Cardiac fibroblast (primary cell): Measurements from ENCODE around the gene SSX2IP.
A peak's percentile ranks its signal among the peaks of the same experiment; 100 is the strongest.

Experiments
- DNase-seq, 2 donors: peaks; one replicate each; pipeline versions ENCODE4 v3.0.0 to v3.0.0-alpha.2; 2010; ENCODE audit warnings: low read depth in 2 of 2
- H3K4me3 ChIP-seq, 2 donors: replicated peaks in 1 of 2; 1 replicate in 1 of 2; 2 replicates in 1 of 2; pipeline ENCODE4 v1.5.1; 2011; ENCODE audit warnings: low read depth in 2 of 2, low read length in 2 of 2, mild to moderate bottlenecking in 2 of 2, moderate library complexity in 1 of 2
- TF ChIP-seq, protein P1 (sequence below): IDR thresholded peaks from one replicate; pipeline ENCODE4 v1.5.1; 2011; ENCODE audit warnings: low read depth, mild to moderate bottlenecking, low read length, inconsistent platforms

The SSX2IP gene

DNA sequence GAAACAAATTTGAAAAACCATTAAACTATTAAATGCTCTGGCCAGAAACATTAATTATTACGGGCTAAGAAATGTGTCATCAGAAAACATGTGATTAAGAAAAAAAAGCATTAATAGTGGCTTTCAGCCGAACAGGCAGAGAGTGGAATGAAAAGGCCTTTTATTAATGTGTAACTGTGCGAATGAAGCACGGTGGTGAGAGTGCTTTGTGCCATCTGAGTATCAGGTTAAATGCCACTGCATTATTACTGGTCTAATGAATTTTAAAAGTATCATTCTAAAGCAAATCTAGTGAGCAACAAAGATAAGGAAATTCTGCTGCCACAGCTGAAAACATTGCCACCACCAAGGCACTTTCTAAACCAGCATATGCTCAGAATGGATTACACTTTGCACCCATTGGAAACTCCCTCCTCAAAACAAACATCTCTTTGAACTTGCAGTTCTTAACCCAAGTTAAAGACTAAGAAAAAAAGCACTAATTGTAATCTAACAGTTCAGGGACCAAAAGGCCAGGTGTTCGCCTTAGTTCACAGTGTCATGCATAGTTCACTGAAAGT is 30.0 kb upstream of the SSX2IP start:
- TF ChIP-seq, protein P1, sequence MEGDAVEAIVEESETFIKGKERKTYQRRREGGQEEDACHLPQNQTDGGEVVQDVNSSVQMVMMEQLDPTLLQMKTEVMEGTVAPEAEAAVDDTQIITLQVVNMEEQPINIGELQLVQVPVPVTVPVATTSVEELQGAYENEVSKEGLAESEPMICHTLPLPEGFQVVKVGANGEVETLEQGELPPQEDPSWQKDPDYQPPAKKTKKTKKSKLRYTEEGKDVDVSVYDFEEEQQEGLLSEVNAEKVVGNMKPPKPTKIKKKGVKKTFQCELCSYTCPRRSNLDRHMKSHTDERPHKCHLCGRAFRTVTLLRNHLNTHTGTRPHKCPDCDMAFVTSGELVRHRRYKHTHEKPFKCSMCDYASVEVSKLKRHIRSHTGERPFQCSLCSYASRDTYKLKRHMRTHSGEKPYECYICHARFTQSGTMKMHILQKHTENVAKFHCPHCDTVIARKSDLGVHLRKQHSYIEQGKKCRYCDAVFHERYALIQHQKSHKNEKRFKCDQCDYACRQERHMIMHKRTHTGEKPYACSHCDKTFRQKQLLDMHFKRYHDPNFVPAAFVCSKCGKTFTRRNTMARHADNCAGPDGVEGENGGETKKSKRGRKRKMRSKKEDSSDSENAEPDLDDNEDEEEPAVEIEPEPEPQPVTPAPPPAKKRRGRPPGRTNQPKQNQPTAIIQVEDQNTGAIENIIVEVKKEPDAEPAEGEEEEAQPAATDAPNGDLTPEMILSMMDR, result no peak
- no peak for DNase-seq
- no peak overlapping the region for H3K4me3 ChIP-seq

DNA sequence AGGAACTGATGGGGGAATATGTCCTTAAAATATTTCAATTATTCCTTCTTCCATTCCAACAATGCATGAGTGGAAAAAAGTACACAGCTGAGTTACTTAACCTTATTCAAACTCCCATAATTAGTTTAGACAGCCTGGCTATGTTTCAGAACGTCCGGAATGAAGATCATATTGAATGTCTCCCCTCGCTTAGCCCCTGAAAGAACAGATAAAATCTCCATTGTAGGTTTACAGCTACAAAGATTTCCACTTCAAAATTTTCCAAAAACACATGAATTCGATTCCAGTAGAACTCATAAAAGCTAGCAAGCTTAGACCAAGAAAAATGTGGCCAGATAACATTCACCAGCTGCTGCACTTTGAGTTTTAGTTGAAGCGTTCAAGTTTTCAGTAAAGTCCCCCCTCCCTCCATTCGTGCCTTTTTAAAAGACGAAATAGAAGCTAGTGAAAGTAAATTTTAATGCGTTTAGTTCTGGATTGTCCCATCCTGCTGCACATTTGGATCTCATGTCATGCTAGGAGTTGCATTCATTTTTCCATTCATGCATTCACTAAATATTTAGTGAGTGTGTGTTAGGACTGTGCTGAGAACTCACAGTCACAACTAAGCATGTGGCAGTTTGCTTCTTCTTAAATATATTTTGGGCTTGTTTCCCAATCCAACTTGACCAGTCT is 29.4 kb upstream of the SSX2IP start:
- DNase-seq, result peak in 1 of 2 donors; percentile 35
- TF ChIP-seq, protein P1, result no peak
- no peak overlapping the region for H3K4me3 ChIP-seq

DNA sequence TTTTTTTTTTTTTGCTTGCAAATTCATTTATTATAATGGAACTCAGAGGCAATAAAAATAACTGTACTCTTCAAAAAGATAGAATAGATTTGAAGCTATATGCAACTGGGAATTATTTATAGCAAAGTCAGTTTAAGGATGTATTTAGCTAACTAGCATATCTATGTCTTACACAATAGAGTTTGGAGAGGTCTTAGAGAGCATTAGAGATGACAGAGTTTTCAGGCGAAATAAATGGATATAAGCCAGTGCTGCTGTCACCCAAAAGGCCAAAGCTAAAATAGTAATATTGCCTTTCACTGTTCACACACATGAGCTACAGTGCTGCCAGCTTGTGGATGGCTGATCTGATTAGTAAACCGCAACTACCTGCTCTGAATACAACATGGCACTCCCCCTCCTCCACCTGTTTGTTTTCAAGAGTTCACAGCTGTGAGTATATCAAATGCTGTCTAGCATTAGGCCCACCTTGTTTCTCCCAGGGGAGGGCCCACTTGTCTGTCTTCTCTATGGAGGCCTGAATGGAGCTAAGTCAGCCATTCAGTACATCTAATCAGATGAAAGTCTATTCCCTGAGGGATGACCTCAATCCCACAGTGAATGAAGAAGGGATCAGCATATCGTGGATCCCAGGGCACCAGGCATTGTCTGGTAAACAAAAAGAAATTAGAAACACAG is 25.2 kb upstream of the SSX2IP start:
- no peak for DNase-seq
- TF ChIP-seq, protein P1, result no peak
- no peak overlapping the region for H3K4me3 ChIP-seq

DNA sequence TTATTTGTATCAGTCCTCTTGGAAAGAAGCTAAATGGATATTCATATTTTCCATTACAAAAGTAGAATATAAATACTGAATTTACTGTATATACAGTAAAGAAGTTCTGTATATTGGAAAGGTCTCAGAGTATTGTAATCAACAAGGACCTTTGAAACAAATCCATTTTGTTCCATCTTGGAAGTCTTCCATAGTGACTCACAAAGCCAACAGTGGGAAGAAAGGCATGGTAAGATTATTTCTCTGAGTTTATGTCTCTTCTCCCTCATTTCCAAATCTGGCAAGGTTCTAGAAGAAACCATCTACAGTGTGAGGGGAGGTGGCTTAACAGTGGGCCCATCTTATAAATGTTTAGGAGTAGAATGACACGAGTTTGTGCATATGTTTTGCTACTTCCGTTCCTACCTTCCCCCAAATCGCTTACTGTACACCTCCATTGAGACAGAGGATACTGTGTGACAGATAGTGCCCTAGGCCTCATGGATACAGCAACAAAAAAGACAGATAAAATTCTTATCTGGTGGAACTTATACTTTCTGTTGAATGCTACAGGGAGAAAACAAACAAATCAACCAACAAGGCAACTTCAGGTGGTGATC is 22.1 kb upstream of the SSX2IP start:
- no peak overlapping the region for H3K4me3 ChIP-seq
- peak; percentile 59 to 77 for DNase-seq
- TF ChIP-seq, protein P1, result no peak

DNA sequence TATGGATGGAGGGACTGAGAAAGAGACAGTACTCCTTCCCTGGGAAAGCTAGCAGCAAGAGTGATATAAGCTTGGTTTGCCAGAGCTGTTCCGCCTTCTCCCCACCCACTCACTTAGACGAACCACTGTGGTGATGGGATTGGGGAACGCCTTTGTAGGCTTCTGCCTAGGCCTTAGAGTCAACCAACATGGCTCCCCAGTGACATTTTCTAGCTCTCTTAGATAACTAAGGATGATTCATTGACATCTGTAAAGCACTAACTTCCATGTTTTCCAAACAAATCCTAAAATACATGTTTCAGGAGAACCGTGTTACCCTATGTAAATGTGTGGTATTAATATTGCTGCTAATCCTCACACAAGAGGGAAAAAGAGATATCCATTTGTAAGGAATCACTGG is 21.6 kb upstream of the SSX2IP start:
- H3K4me3 ChIP-seq, result no peak overlapping the region

DNA sequence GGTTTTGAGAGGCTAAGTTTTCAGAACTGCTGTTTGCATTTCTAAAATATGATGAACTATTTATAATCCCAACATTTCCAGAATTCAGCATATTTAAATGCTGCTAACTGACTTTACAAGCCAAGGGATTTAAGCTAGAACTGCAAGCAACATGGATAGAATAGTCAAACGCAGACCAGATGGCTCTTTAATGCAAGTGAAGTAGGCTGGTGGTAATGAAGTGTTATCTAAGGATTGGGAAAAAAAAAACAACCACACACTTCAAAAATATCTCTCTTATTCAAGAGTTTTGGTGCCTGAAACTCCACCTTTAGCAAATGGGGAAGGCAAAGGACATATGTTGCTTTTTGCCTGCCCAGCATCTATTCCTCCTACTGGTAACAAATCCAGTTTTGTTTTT is 20.9 kb upstream of the SSX2IP start:
- DNase-seq, result peak in 1 of 2 donors; percentile 22
- no peak overlapping the region for H3K4me3 ChIP-seq
- TF ChIP-seq, protein P1, result no peak

More for the DNA sequence above, 21.6 kb upstream of the SSX2IP start:
- DNase-seq, result no peak
- TF ChIP-seq, protein P1, result no peak
